ENCODE results near the gene HRNR.

The HRNR gene

GRCh38 chr1:152165286-152166077 is 58.5 kb downstream of the HRNR start:
- H3K27ac ChIP-seq (ENCODE audit: low read length), result no peak overlapping the region
- H3K4me3 ChIP-seq (ENCODE audit: low read length), result no peak overlapping the region
- no peaks in the 10 kb centered on the region for H3K36me3 ChIP-seq (ENCODE audit: insufficient read depth, low read depth, low read length)
- no peaks in the 10 kb centered on the region for H3K27me3 ChIP-seq (ENCODE audit: insufficient read depth, low read length)
- no peaks in the 10 kb centered on the region for H3K9me3 ChIP-seq (ENCODE audit: insufficient read depth, low read depth, low read length)
- no peaks in the 10 kb centered on the region for H3K4me1 ChIP-seq (ENCODE audit: insufficient read depth, low read length)
- H3K9ac ChIP-seq (ENCODE audit: low read depth, low read length), result no peak overlapping the region

GRCh38 chr1:152164517-152165136 is 59.4 kb downstream of the HRNR start:
- Histone ChIP-seq H3K9ac (ENCODE audit: low read depth, low read length) (no peak overlapping the region), H3K9me3 (ENCODE audit: insufficient read depth, low read depth, low read length) (no peaks in the 10 kb centered on the region), H3K4me1 (ENCODE audit: insufficient read depth, low read length) (no peaks in the 10 kb centered on the region), H3K27me3 (ENCODE audit: insufficient read depth, low read length) (no peaks in the 10 kb centered on the region), H3K4me3 (ENCODE audit: low read length) (no peak overlapping the region), H3K36me3 (ENCODE audit: insufficient read depth, low read depth, low read length) (no peaks in the 10 kb centered on the region), H3K27ac (ENCODE audit: low read length) (no peak overlapping the region)

- Histone ChIP-seq H3K4me3 (ENCODE audit: low read length) (no peak overlapping the region), H3K9me3 (ENCODE audit: insufficient read depth, low read depth, low read length) (no peaks in the 10 kb centered on the region), H3K27ac (ENCODE audit: low read length) (no peak overlapping the region), H3K4me1 (ENCODE audit: insufficient read depth, low read length) (no peaks in the 10 kb centered on the region), H3K27me3 (ENCODE audit: insufficient read depth, low read length) (no peaks in the 10 kb centered on the region), H3K36me3 (ENCODE audit: insufficient read depth, low read depth, low read length) (no peaks in the 10 kb centered on the region), H3K9ac (ENCODE audit: low read depth, low read length) (no peak overlapping the region)
Observed at GRCh38 chr1:152162792-152163463, 61.1 kb downstream of the HRNR start.

Data from iPS-20b (cell line).